ENCODE data around the gene DKK2.
"Not testable (repeated sequence)": the region's sequence is repeated elsewhere in the genome, so short reads cannot be mapped to it uniquely, and the experiment has no call there.

The DKK2 gene

GRCh38 chr4:106909486-106910188, 126.5 kb downstream of the DKK2 start:
- no peak for DNase-seq (ENCODE audit: low read depth)

DNA sequence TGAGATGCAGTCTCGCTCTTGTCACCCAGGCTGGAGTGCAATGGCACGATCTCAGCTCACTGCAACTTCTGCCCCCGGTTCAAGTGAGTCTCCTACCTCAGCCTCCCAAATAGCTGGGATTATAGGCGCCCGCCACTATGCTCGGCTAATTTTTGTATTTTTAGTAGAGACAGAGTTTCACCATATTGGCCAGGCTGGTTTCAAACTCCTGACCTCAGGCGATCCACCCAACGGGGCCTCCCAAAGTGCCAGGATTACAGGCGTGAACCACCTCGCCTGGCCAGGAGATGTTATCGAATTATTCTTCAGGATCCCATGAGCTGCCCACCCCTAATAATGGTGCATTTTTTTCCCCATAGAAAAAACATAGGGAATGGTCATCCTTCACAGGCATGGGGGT, 128.1 kb downstream of the DKK2 start:
- DNase-seq (ENCODE audit: low read depth): not testable (repeated sequence)

DNA sequence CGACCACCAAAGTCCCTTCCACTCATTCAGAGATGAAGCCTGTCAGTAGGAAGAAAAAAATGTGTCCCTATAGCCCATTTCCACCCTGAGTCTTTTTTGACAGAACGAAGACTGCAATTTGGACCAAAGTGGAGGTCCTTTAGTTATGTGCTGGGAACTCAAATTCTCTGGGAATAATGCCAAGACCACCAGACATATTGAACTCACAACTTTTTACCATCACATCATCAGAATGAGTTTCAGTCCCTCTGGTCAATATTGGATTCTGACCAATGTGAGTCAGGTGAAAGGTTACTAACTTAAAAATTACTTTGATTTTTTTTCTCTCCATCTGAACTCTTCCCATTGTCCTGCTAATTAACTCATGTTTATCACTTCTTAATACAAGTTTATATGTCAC, 128.9 kb downstream of the DKK2 start:
- no peak for DNase-seq (ENCODE audit: low read depth)

GRCh38 chr4:106906728-106907127, 129.4 kb downstream of the DKK2 start:
- no peak for DNase-seq (ENCODE audit: low read depth)

- peak; percentile 31 for DNase-seq (ENCODE audit: low read depth)
These were observed 137.4 kb downstream of the DKK2 start for GRCh38 chr4:106898621-106899230.

GRCh38 chr4:106893903-106894302, 142.2 kb downstream of the DKK2 start:
- no peak for DNase-seq (ENCODE audit: low read depth)

GRCh38 chr4:106893395-106893881, 142.7 kb downstream of the DKK2 start:
- no peak for DNase-seq (ENCODE audit: low read depth)

DNA sequence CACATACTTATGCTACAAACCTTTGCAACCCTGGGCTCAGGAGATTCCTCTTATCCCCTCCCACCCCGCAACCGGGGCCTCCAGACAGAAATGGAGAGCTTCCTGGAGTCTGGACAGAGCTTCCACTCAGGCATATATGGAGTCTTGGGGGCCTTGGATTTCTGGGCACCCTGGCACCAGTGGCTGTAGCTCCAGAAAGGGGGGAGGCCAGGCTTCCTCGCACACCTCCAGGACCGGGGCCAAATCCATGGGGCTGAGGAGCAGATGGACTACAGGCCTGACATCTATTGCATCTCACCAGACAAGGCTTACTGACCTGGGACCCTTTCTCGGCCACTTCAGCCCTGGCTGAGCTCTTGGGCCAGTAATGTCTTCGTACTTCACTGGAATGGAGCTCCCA, 143.3 kb downstream of the DKK2 start:
- no peak for DNase-seq (ENCODE audit: low read depth)

- no peak for DNase-seq (ENCODE audit: low read depth)
These were observed 160.8 kb downstream of the DKK2 start for GRCh38 chr4:106875340-106875739.

Data from stromal cell of bone marrow (primary cell).